Thyroid gland (tissue), 4 donors: ENCODE data around the gene BTBD2.

ENCODE experiments used
- POLR2A ChIP-seq, 2 donors: fragments of 450-650 bp; IDR thresholded peaks; one replicate each; pipeline ENCODE4 v1.6.1; 2017; ENCODE audit warnings: antibody characterized with exemption in 2 of 2, mild to moderate bottlenecking in 2 of 2, moderate library complexity in 1 of 2
- TF ChIP-seq, protein P1 (sequence below), 6 experiments: fragments of 200-600 bp in 3 of 6; fragments of 450-650 bp in 3 of 6; sonication (generic) in 3 of 6; IDR thresholded peaks; one replicate each; pipeline ENCODE4 v1.5.1; 2016 to 2019; ENCODE audit warnings: antibody characterized with exemption in 6 of 6, mild to moderate bottlenecking in 2 of 6, inconsistent platforms in 1 of 6, moderate library complexity in 1 of 6

DNA sequence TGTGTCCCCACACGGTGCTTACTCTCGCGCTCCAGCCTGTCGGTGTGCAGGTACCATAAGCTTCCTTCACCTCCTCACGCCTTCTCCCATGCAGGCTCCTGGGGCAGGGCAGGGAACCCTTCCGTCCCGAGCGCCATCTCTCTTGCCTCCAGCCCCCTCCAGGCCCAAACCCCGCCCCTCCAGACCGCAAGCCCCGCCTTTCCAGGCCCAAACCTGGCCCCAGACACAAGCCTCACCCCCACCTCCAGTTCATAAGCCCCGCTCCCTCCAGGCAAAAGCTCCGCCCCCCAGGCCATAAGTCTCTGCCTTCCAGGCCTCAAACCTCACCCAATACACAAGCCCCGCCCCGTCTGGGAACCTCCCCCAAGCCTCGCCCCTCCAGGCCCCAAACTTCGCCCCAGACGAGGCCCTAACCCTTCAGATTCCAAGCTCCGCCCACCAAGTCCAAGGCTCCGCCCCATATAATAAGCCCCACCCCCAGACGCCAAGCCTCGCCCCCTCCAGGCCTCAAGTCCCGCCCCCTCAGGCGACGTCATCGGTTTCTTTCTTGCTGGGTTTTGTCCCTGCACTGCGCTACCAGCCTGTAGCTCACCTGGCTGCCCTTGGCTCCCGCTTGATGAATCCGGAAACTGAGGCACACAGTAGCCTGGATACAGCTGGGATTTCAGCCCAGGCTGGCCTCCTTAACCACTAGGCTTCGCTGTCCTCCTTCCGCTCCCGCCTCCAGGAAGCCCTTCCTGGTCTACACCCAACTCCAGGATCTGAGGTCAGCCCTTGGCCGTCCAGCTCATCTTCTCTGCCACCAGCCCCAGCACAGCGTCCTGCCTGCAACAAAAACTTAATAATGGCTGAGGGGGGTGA lies 19.4 kb upstream of the BTBD2 start:
- TF ChIP-seq, protein P1, sequence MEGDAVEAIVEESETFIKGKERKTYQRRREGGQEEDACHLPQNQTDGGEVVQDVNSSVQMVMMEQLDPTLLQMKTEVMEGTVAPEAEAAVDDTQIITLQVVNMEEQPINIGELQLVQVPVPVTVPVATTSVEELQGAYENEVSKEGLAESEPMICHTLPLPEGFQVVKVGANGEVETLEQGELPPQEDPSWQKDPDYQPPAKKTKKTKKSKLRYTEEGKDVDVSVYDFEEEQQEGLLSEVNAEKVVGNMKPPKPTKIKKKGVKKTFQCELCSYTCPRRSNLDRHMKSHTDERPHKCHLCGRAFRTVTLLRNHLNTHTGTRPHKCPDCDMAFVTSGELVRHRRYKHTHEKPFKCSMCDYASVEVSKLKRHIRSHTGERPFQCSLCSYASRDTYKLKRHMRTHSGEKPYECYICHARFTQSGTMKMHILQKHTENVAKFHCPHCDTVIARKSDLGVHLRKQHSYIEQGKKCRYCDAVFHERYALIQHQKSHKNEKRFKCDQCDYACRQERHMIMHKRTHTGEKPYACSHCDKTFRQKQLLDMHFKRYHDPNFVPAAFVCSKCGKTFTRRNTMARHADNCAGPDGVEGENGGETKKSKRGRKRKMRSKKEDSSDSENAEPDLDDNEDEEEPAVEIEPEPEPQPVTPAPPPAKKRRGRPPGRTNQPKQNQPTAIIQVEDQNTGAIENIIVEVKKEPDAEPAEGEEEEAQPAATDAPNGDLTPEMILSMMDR (IDR thresholded peaks at IDR 0.05) = no peak
- TF ChIP-seq POLR2A (IDR thresholded peaks at IDR 0.05) = no peak
